ENCODE data around the gene ASB8.

DNA sequence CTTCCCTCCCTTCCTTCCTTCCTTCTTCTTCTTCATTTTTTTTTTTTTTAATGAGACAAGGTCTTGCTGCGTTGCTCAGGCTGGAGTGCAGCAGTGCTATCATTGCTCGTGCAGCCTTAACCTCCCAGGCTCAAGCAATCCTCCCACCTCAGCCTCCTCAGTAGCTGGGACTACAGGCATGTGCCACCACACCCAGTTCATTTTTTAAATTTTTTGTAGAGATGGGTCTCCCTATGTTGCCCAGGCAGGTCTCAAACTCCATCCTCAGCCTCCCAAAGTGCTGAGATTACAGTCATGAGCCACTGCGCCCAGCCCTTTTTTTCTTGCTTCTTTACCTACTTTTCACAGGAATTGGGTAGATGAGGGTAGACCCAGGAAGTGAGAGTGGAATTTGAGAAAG, 44.2 kb upstream of the ASB8 start:
- TF ChIP-seq, protein P1, sequence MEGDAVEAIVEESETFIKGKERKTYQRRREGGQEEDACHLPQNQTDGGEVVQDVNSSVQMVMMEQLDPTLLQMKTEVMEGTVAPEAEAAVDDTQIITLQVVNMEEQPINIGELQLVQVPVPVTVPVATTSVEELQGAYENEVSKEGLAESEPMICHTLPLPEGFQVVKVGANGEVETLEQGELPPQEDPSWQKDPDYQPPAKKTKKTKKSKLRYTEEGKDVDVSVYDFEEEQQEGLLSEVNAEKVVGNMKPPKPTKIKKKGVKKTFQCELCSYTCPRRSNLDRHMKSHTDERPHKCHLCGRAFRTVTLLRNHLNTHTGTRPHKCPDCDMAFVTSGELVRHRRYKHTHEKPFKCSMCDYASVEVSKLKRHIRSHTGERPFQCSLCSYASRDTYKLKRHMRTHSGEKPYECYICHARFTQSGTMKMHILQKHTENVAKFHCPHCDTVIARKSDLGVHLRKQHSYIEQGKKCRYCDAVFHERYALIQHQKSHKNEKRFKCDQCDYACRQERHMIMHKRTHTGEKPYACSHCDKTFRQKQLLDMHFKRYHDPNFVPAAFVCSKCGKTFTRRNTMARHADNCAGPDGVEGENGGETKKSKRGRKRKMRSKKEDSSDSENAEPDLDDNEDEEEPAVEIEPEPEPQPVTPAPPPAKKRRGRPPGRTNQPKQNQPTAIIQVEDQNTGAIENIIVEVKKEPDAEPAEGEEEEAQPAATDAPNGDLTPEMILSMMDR (IDR thresholded peaks at IDR 0.05) = no peak
- TF ChIP-seq TCF7L2 (IDR thresholded peaks at IDR 0.05; ENCODE audit: low read depth, low read length) (no peak), POLR2AphosphoS5 (IDR thresholded peaks at IDR 0.05; ENCODE audit: low read depth, low read length) (no peak)
- TF ChIP-seq, protein P2, sequence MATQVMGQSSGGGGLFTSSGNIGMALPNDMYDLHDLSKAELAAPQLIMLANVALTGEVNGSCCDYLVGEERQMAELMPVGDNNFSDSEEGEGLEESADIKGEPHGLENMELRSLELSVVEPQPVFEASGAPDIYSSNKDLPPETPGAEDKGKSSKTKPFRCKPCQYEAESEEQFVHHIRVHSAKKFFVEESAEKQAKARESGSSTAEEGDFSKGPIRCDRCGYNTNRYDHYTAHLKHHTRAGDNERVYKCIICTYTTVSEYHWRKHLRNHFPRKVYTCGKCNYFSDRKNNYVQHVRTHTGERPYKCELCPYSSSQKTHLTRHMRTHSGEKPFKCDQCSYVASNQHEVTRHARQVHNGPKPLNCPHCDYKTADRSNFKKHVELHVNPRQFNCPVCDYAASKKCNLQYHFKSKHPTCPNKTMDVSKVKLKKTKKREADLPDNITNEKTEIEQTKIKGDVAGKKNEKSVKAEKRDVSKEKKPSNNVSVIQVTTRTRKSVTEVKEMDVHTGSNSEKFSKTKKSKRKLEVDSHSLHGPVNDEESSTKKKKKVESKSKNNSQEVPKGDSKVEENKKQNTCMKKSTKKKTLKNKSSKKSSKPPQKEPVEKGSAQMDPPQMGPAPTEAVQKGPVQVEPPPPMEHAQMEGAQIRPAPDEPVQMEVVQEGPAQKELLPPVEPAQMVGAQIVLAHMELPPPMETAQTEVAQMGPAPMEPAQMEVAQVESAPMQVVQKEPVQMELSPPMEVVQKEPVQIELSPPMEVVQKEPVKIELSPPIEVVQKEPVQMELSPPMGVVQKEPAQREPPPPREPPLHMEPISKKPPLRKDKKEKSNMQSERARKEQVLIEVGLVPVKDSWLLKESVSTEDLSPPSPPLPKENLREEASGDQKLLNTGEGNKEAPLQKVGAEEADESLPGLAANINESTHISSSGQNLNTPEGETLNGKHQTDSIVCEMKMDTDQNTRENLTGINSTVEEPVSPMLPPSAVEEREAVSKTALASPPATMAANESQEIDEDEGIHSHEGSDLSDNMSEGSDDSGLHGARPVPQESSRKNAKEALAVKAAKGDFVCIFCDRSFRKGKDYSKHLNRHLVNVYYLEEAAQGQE (IDR thresholded peaks at IDR 0.05; ENCODE audit: insufficient read depth in 1 of 2, low read depth in 2 of 2, low read length in 1 of 2) = no peak
